GM21619 (cell line): Measurements from ENCODE around the gene PRR23E.

Experiments
- ATAC-seq: cut with Tn5 transposase; IDR thresholded peaks from one replicate; pipeline ENCODE4 v1.9.1; 2021; ENCODE audit not compliant: unreplicated experiment

PRR23E gene, protein sequence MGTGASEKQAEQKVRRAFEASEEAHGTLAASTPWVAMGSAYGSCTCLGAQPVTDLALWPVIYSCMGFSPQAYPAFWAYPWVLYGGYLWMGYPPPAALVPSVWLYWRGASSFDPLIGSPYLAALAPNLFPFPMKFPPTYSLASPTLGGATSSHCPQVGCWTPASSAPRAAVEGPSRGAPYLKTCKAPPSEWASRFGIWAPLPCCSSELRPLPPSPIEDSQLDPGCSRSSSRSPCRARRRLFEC

DNA sequence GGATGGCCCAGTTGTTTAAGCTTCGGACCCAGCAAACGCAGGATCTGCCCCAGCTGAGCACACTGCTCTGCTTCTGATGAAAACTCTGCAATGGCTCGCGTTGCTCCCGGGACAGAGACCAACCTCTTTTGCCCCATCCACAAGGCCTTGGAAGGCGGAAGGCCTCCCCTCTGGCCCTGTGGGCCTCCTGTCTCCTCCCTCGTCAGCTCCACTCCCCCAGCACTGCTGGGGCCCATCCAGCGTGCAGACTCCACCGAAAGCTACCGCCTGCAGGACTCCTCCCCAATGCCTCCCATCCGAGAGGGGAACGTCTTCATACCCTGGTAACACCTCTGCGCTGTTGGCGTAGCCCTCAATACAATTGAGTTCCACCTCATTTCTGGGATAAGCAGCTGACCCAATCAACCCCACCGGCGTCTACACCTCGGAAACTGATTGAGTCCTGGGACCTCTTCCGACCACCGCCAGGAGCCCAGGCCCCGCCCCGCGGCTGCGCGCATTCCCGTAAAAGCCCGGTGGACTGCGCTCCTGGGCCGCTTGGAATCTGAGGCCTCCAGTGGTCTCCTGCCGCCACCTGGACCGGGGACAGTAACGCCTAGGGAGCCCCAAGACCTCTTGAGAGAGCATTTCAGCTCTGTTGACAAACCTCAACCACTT lies at the start of gene PRR23E:
TSS of gene PRR23E (plus strand) at position 556 of the 657 bp plus-strand sequence. CDS start 3,555 bp downstream, outside the sequence.
- ATAC-seq: no peak

DNA sequence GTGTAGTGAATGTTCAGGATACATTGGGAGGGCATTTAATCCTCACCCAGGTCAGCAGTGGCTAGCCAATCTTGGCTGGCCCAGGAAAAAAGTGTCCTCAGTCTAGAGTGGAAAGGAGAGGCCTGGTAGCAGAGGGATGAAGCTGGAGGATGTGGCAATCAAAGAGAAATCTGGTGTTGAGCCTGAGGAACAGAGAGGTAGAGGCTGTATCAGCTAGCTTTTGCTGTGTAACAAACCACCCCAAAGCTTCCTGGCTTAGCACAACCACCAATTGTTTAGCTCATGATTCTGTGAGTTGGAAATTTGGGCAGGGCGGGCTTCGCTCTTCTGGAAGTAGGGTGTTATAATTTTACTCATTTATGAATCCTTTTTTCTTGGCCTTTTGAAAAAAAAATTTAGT lies 49.8 kb upstream of the PRR23E start:
- no peak for ATAC-seq

DNA sequence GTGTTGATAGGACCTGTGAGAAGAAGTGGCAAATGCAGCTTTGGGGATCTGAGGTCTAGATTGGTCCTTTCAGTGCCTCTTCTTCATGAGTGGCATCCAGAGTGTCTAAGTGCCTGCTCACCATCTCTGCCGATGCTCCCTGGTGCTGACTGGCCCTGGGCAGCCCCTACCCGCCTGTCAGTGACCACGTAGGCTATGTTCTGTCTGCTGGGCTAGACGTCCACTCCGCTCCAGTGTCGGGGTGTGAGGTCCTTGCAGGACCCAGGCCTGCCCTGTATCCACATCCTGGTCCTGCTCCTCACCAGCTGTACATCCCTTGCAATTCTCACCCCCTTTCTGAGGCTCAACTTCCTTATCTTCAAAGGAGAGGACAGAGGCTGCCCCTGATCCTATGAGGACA lies 48.3 kb upstream of the PRR23E start:
- no peak for ATAC-seq

DNA sequence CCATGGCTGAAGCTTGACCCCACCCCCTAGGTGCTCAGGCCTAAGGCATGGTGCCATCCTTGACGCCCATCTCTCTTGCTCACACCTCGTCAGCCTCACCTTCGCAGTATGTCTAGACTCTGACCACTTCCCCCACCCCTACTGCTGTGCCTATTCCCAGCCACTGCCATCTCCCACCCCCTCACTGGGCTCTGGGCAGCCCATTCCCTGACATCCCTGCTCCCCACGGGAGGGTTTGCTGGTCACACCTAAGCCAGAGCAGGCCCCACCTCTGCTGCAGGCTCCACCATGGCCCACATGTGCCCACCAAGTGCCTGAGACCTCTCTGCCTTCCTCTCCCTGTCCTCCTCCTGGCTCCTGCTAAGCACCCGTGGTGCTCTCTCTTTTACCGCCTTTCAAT lies 47.7 kb upstream of the PRR23E start:
- no peak for ATAC-seq

DNA sequence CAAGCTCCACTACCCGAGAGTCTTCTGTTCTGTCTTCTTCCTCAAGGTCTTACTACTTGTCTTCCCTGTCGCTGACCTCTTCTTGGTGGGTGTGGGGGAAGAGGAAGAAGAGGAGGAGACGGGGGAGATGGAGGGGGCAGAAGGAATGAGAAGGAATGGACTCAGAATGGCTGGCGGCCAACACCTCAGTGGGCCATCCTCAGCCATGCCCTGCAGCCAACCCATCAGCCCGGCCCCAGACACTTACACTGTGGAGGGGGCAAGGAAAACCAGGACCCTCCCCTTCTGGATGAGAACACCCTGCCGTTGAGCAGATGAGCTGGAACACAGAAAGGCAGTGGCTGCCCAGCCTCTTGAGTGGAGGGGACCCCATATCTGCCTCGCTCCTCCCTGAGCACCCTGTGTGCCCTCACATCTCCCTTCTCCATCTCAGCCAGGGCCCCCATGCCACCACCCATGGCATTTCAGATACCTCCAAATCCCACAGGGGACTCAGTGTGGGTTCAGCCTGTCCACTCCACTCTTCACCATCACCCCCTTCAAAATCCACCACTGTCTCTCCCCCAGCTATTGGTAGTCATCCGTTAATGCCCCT lies 45.5 kb upstream of the PRR23E start:
- ATAC-seq: no peak

DNA sequence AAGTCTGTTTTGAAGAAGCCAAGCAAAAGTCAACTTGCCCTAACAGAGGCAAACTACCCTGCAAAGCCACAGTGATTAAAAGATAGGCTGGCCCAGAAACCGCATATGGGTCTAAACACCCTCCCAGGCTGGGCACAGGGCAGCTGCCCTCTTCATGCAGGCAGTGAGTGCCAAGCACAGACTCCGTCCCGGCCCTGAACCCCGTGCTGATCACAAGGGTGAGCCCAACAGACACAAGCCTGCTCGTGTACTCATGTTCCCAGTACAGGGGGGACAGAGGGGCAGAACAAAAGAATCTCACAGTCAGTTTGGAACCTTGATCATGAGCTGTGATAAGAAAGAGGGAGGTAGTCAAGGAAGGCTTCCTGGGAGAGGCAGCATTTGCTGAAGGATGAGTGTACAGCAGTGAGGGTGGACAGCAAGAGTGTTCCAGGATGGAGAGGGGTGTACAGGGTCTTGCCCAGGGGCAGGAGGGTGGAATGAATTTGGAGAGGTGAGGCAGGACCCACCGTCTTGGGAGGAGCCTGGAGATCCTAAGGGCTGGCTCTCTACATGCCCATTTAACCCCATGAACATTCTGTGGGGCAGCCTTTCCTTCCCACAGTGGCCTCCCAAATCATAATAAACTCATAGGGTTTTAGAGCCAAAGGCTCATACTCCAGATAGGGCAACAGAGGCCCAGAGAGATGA lies 43.2 kb upstream of the PRR23E start:
- no peak for ATAC-seq

DNA sequence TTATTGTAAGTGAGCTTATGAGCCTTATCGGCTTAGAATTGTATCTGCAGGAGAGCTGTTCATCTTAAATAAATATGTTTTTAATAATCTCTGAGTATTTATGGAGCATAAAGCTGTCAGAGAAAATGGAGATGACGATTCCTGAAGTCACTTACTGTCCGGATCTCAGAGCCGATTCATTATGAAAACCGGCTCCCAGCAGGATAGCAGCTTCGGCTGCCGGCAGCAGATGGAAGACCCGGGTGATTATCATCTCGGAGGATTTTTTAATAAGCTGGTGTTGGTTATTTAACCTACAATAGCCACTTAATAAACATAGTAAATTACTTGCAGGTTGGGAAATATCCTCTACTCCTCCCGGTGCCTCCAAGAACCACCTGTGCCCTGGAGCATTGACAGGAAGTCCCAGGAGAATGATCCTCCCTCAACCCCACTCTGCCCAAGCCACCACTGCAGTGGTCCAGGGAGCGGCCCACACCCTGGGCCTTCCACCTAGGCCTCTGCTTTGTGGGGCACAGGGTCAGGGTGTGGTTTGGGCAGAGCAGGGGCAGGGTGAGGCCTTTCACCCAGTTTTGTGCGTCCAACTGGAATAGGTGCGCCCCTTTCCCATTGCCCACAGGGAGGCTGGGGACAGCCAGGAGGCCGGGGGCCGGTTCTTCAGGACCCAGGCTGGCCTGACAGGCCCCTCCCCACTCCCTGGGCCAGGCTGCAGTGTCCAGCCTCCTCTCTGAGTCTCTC lies 42.2 kb upstream of the PRR23E start:
- ATAC-seq: no peak

DNA sequence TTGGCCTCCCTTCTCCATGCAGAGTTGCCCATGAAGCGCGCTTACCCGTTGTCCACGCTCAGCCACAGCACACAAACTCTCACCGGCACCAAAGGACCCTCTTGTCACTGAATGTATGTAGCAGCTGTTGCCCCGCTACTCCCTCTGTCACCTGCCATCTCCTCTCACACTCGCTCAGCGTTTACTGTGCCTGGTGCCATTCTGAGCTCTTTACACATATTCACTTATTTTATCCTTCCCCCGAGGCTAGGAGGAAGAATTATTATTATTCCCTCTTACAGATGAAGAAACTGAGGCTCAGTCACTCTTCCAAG lies 41.7 kb upstream of the PRR23E start:
- ATAC-seq: no peak

DNA sequence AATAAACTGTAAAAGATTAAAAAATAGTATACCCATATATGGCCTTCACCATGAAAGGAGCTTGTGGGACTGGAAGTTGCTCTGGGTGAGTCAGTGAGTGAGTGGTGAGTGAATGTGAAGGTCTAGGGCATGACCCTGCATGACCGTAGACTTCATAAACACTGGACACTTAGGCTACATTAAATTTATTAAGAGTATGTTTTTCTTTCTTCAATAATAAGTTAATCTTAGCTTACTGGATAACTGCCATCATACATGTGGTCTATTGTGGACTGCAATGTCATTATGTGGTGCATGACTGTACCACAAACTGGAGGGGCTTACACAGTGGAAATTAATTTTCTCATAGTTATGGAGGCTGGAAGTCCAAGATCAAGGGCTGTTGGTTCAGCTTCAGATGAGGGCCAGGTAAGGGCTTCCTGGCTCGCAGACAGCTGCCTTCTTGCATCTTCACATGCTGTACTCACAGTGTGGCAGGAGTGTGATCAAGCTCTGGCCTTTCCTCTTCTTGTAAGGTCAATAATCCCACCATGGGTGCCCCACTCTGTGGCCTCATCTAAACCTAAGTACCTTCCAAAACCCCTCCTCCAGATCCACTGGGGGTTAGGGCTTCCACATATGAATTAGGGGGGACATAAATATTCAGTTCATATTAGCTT lies 40.8 kb upstream of the PRR23E start:
- ATAC-seq: no peak

DNA sequence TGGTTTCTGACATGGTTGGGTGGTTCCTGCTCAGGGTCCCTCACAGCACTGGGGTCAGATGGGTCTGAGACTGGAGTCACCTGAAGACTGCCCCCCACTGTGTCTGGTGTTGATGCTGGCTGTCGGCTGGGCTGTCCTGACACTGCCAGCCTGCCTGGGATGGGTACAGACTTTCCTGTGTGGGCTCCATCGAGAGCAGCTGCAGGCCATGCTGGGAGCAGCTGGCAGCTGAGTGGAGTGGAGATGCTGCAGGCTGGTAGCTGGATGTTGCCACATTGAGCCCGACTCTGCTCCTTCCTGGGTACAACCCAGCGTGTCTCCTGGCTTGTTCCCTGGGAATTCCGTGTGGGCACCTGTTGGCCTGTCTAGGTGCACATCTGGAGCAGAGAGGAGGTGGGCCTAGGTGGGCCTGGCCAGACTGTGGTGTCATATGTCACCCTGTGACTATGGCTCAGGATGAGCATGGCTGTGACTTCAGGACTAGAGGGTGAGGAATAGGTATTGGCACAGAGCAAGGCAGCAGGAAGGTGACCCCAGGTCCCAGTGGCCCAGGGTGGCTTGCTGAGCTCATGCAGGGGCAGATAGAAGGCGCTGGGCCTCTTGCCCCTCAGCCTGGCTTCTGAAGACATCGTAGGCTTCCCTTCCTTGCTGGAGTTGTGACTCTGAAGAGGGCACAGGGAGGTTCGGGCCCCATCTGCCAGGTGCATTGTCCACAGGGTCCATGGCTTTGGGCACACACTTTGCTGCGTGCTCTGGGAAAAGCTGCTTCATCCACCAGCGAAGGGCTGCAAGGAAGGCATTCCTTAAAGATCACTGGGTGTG lies 40.0 kb upstream of the PRR23E start:
- ATAC-seq: no peak

DNA sequence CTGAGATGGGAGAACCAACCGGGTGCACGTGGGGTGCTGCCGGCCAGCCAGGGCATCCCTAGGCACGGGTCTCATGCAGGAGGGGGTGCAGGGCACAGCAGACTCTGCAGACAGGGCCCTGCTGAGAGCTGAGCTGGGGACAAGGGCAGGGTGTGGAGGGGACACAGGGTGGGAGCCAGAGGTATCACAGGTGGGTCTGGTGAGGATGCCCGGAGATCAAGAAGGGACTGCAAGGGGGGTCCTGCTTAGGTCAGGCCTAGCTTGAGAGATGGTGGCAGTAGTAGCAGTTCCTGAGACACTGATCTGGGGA lies 39.5 kb upstream of the PRR23E start:
- no peak for ATAC-seq

DNA sequence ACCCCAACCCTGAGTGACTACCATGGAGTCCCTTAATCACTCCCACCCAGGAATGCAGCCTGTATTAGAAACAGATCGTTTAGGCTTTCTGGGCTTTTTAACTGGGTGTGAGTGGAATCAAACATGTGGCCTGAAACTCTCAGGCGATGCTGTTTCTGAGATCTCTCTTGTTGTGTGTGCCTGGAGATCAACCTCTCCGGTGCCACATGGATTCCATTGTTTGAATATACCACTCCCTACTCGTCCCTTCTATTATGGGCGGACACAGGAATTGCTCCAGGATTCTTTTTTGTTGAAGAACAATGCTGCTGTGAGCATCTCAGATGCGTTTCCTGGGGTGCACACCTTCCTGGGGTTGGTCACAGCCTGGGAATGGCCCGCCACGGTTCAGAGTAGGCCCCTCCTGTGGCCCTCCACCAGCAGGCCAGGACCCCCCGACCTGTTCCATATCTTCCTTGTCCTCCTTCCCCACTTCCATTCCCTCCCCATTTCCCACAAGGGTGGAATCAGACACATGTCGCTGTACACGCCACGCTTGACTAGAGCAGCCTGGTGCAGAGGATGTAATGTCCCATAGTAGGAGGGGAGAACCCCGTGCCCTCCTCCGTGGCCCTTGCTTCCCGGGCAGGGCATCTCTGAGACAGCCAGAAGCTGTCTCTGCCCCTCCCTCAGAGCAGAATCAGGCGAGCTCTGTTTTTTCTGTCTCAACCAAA lies 36.4 kb upstream of the PRR23E start:
- ATAC-seq: no peak

DNA sequence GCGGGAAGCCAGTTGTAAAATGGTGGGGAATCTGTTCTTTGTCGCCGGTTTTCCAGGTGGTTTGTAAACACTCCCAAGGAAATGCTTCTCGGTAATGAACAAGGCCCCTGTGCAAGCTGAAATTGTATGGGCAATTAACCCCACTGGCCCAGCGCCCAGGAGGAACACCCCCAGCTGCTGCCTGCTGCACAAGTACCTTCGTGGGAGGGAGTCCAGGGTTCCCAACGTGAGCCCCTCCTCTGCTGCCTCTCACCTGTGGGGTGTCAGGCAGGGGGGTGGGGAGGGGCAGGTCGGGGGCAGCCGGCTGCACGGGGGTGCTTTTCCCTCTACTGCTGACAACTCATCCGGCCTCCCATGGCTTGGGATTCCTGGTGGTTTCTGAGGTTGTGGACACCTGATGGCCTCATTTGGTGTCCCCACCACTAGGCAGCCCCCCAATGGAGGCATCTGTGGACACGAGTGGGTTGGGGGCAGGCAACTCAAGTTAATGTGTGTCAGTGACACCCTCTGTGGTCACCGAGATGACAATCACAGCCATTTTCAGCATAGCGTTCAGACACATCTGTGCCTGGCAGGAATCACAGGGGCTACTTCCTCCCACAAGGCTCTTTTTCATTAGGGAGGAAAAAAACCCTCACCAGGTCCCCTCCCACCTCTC lies 35.6 kb upstream of the PRR23E start:
- no peak for ATAC-seq

DNA sequence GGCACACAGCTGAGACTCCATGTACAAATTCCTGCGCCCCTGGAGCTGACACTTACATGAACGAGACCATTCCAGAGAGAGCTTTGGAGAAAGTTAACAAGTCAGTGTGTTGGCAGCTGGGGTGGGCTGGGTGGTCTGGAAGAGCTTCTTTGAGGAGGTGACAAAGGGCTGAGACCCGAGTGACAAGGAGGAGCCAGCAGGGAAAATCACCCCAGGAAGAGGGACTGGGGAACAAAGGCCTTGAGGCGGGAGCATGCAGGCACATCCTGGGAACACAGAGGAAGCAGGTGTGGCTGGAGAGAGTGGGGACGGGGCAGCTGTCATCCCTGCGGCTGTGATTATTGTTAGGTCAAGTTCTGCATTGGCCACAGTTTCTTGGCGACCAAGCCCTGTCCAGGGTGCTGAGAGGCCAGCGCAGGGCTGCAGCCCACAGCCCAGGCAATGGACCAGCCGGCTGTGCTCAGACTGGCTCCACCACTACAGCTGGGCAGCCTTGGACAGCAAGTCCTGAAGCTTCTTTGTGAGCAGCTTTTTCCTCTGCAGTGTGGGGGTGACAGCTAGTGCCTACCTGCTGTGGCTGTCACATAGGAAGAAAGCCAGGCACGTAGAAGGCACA lies 34.2 kb upstream of the PRR23E start:
- no peak for ATAC-seq

DNA sequence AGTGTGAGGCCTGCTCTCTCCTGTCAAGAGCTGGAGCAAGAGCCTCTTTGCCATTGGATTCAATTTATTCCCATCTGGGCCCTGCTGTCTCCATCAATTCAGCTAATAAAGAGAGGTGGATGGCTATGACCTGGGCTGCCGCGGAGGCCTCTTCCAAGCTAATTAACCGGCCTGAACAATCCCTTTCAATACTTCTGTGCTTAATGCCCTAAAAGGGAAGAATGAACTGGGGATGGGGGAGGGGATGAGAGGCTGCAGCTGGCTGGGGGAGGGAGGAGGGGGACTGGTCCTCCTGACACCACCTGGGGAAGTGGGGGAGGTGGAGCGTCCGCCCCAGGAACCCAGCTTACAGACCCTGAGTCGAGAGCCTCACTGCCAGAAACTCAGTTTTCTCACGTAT lies 33.4 kb upstream of the PRR23E start:
- ATAC-seq: no peak

DNA sequence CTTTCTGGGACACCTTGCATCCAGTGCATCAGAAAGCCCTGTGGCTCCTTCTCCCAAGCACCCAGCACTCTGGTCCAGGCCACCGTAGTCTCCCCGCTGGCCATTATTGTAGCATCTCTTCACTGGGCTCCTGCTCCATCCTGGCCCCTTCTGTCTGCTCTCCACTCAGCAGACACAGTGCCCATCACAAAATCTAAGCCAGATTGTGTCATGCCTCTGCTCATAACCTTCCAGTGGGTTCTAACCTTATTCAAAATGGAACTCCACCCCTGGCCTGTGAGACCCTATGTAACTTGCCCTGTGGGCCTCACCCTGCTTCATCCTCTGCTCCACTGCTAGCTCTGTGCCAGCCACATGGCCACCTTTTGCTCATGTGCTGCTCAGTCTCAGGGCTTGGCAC lies 31.7 kb upstream of the PRR23E start:
- no peak for ATAC-seq

DNA sequence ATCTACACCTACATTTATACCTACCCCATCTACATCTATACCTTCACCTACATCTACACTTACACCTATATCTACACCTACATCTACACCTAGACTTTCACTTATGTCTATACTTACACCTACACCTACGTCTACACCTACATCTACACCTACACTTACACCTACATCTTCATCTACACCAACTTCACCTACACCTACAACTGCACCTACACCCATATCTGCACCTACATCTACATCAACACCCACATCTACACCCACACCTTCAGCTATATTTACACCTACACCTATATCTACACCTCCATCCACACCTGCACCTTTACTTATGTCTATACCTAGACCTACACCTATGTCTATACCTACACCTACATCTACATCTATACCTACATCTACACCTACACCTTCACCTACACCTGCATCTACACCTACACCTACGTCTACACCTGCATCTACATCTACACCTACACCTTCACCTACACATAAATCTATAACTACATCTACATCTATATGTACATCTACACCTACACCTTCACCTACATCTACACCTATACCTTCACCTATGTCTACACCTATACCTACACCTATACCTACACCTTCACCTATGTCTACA lies 30.9 kb upstream of the PRR23E start:
- ATAC-seq: no peak

DNA sequence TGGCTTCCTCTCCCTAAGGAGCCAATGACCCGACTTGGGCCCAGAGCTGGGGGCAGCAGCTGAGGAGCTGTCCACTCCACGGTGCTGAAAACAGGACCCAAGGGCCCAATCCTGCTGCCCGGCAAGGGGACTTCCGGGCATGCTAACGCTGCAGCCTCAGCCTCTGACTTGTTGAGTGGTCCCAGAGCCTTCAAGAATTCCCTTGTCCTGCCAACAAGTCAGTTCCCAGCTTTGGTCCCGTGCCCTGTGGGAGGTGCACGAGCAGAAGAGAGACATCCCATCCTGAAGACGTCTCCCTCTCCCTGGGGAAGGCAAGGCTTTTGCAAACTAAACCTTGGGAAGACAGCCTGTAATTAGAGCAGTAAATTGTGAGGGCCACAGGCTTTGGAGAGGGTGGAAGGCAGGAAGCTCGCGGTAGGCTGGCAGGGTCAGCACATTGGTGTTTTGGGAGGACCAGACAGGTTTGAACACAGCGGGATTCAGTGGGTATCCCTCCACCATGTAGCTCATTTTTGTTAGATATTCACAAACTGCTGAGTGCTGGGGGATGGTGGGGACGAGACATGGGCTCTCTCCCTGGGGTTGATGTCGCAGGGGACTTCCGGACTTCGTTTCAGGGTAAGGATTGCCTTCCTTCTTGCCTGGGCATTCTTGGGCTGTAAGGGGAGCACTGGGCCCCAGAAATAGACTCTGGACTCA lies 29.8 kb upstream of the PRR23E start:
- ATAC-seq: no peak
